Renal cortex interstitium (tissue), 11 donors: Measurements from ENCODE around the gene MAPK8. TPM values are rescaled to one million over a fixed set of nuclear protein-coding genes. Genes with fewer than 3 reads are reported as not detected.

ENCODE experiments used
- DNase-seq, 11 donors: peaks; one replicate each; pipeline ENCODE4 v3.0.0-alpha.2; 2013; ENCODE audit warnings: low read depth in 9 of 11, low spot score in 4 of 11; ENCODE audit errors: extremely low read depth in 1 of 11
- polyA plus RNA-seq, 3 donors: library from polyadenylated mRNA; unstranded; fragments of 120-200 nt; gene quantifications; one replicate each; pipeline ENCODE4 v1.2.1, GENCODE V29; 2013; ENCODE audit not compliant: insufficient read length in 3 of 3

MAPK8 gene
- polyA plus RNA-seq, 3 donors: 64.1 to 77.2 (median 77.2) TPM

- no peak for DNase-seq
These were observed 54.7 kb downstream of the MAPK8 start for GRCh38 chr10:48361176-48361575.

DNA sequence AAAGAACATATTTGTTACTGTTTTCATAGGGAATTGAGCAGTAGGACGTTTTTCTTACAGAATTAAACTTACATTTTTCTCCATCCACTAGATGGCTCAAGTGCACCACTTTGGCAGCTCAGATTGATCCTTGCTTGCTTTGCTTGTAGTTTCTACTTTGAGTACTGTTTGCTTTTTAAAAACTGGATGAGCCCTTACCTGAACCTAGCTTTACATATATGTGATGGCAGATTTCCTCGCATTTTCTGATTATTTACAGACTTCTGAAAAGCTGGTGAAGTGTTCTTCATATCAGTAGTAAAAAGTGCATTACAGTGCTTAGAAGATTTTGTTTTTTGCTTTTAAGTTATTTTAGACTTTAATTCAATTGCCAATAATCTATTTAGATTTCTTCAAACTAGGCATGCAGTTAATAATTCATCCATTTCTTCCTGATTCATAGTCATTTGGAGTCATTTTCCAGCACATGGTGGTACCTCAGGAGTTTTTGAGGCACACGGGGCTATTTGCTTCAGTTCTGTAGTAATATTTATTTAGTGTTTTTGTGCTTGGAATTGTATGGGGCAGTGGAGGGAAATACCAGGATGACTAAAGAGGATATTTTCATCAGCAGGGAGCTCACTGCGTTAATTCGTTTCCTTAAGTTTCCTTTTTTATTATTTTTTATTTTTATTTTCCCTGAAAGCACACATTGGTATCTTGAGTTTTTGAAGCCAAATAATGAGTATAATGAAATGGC is 57.3 kb downstream of the MAPK8 start:
- DNase-seq: peak in 10 of 11 donors; percentile 36 to 69 (median 51)

- DNase-seq: peak in 4 of 11 donors; percentile 15 to 33 (median 26)
These were observed 58.4 kb downstream of the MAPK8 start for GRCh38 chr10:48364659-48365405.

GRCh38 chr10:48365668-48366067 is 59.2 kb downstream of the MAPK8 start:
- no peak for DNase-seq

DNA sequence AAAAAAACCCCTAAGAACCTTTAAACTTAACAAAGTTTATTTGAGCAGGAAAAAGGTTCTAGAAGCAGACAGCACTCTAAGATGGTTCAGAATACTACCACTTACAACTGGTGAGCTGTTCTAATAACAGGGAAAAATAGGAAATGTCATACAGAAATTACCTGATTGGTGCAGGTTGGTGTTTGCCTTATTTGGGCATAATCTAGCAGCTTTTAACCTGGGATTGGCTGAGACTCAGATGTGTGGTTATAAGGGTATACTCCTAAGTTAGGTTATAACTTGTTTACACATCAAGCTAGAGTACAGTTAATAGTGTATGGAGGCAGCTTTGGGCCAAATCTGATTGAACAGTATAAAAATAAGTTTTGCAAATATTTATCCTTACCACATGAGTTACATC is 59.8 kb downstream of the MAPK8 start:
- DNase-seq: no peak

- DNase-seq: no peak
These were observed 63.0 kb downstream of the MAPK8 start for GRCh38 chr10:48369501-48369900.

- peak in 2 of 11 donors; percentile 18 to 46 for DNase-seq
These were observed 71.5 kb downstream of the MAPK8 start for GRCh38 chr10:48377751-48378530.

- no peak for DNase-seq
These were observed 72.2 kb downstream of the MAPK8 start for GRCh38 chr10:48378675-48379074.

GRCh38 chr10:48381971-48382370 is 75.5 kb downstream of the MAPK8 start:
- DNase-seq: no peak

DNA sequence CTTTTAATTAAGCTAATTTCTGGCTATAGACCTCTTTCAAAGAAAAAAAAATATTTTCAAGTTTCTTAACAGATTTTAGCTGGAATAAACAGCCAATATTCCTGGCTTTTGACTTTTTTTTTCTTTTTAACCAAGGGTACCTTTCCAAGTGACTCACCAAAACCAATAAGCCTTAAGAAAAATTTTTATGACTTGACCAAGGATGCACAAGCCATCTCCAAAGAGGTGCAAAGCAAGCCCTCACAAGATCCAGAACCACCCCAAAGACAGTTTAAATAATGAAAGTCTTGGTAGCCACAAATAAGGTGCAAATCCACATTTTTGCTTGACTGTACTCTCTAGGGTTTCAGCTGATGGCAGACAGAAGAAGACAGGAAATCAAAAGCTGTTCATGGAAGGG is 76.5 kb downstream of the MAPK8 start:
- no peak for DNase-seq

DNA sequence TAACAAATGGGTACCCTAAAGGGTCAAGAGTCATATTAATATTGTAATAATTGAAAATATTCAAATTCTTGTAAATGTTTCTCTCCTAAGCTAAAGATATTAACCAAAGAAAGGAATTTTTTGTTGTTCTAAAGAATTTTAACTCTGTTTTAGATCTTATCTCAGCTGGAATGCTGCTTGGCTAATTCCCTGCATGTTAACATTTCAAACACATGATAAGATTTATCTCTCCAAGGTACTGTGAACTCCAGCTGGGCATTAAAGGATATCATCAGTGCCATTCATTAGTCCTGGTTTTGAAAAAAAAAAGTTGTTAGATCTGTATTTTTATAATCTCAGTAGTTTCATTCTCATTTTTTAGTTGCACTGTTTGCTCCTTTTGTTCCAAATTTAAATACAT is 76.9 kb downstream of the MAPK8 start:
- no peak for DNase-seq

DNA sequence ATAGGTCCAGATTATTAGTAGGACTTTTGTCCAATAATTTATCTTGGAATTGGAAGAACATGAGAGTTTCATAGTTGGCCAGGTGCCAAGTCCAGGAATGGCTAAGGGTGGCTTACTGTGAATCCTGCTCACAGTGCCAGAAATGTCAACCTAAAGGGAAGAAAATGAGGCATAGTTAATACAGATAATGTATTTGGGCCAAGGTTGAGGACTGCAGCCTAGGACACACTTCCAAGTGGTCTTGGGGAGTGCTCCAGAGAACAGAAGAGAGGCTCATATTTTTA is 78.2 kb downstream of the MAPK8 start:
- DNase-seq: no peak

DNA sequence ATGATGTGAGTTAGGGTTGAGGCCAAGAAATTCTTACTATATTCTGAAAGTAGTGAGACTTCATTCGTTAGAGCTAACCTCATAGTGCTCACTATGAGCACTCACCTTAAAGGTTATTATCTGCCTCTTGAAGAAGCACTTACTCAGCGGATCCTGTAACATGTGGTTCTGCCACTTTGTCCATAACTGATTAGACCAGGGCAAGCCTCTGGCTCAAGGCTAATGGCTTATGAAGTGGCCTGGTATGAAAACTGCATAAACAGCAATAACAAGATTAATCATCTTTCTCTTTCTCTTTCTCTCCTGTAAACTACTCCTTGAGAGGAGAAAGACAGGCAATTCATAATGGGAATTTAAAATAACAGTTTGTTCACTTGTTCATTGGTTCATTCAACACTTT is 82.8 kb downstream of the MAPK8 start:
- DNase-seq: no peak

GRCh38 chr10:48389846-48390557 is 83.5 kb downstream of the MAPK8 start:
- DNase-seq: no peak

DNA sequence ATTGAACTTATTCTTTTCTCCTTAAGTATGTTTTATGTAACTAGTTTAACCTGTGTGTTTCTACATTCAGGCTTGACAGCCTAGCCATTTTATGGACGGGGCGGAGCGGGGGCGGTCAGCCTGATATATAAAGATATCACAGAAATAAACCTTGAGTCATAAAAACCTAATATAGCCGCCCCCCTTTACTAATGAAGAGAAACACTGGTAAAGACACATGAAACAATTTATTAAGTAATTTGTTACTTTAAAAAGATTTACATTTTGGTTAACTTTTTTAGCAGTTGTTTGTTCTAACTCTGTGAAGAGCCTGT is 84.0 kb downstream of the MAPK8 start:
- DNase-seq: no peak

DNA sequence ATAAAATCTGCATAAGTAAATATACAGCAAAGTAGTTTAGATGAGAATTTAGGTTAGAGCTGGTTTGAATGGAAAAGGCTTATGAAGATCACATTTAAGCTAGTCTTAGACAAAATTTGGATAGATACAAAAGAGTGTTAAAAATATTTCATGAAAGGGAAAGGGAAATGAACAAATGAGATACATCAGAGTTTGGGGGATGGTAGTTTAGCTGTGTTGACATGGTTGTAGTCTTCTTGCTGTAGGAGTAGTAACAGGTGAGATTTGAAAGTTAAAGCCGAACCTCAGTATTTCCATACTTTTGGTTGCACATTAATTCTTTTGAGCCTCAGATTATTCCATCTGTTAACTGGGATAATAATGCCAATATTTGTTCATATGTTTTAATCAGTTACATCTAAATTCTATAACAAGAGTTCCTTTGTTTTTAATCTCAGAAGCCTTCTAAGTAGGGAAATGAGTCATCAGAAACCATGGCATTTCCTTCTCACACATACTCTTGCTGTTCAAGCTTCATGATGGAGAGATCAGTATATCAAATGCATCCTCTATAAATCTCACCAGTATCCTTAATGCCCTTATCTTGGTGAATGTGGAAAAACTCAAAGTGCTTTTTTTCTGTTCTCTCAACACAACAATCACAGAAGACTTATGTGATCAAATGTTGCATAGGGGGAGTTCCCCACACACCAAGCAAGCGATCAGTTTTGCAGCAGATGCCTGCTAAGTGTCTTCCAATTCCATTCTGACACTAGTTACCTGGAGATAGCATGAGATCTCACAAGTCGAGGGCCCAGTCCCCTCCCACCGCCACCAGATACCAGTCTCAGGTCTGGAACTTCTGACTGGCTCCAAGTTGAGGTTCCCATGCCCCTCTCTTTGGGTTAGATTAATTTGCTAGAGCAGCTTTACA is 84.7 kb downstream of the MAPK8 start:
- DNase-seq: no peak

GRCh38 chr10:48391994-48392393 is 85.5 kb downstream of the MAPK8 start:
- no peak for DNase-seq

- no peak for DNase-seq
These were observed 91.8 kb downstream of the MAPK8 start for GRCh38 chr10:48398261-48398660.
